D721Med (cell line): ENCODE results near the gene NSMF.

Experiments used
- DNase-seq: peaks from one replicate; pipeline ENCODE4 v3.0.0; 2011; ENCODE audit warnings: low spot score; ENCODE audit not compliant: insufficient read length
- FAIRE-seq: peaks from 2 replicates; lab custom pipeline; 2011; peaks lifted over from hg19 to GRCh38; lab: Jason Lieb, UNC
- CTCF ChIP-seq: IDR thresholded peaks from 2 replicates; pipeline ENCODE4 v1.5.1; 2012; ENCODE audit warnings: mild to moderate bottlenecking, control low read depth; ENCODE audit not compliant: insufficient read depth; ENCODE audit errors: missing control alignments

The NSMF gene

GRCh38 chr9:137433349-137433915 lies 25.7 kb downstream of the NSMF start:
- DNase-seq (no peak), FAIRE-seq (no peak)
- TF ChIP-seq CTCF = no peak

GRCh38 chr9:137432687-137433348 lies 26.3 kb downstream of the NSMF start:
- DNase-seq (no peak), FAIRE-seq (no peak)
- TF ChIP-seq CTCF = no peak

- FAIRE-seq (no peak), DNase-seq (no peak)
- TF ChIP-seq CTCF = no peak
Measured at GRCh38 chr9:137431416-137431931, 27.7 kb downstream of the NSMF start.

- TF ChIP-seq CTCF = no peak
- FAIRE-seq (no peak), DNase-seq (no peak)
Measured at GRCh38 chr9:137430723-137431415, 28.3 kb downstream of the NSMF start.

- FAIRE-seq = no peak
- no peak for DNase-seq
- TF ChIP-seq CTCF = no peak
Measured at GRCh38 chr9:137429974-137430722, 29.0 kb downstream of the NSMF start.

GRCh38 chr9:137429546-137429890 lies 29.6 kb downstream of the NSMF start:
- no peak for FAIRE-seq
- TF ChIP-seq CTCF = no peak
- no peak for DNase-seq
